Mesodermal cell (in vitro differentiated cells): ENCODE data around the gene SYAP1.
"Not testable (repeated sequence)": the region's sequence is repeated elsewhere in the genome, so short reads cannot be mapped to it uniquely, and the experiment has no call there.

Source experiments
- H3K27ac ChIP-seq: 2 replicates; pipeline ENCODE4 v1.7.0; 2013; ENCODE audit warnings: mild to moderate bottlenecking, low read depth, low read length, moderate library complexity; ENCODE audit not compliant: severe bottlenecking
- H3K36me3 ChIP-seq: 2 replicates; pipeline ENCODE4 v1.7.1; 2013; ENCODE audit warnings: mild to moderate bottlenecking, low read length, moderate library complexity; ENCODE audit not compliant: control insufficient read depth, insufficient read depth
- H3K4me1 ChIP-seq: one replicate; pipeline ENCODE4 v1.7.1; 2013; ENCODE audit warnings: mild to moderate bottlenecking, low read length; ENCODE audit not compliant: insufficient read depth, control insufficient read depth, poor library complexity, severe bottlenecking
- H3K4me3 ChIP-seq: 2 replicates; pipeline ENCODE4 v1.7.0; 2013; ENCODE audit warnings: low read length, control low read depth, mild to moderate bottlenecking; ENCODE audit not compliant: insufficient read depth, poor library complexity, severe bottlenecking; ENCODE audit errors: extremely low read depth
- H3K9me3 ChIP-seq: 2 replicates; pipeline ENCODE4 v1.7.1; 2013; ENCODE audit warnings: mild to moderate bottlenecking, low read length, moderate library complexity; ENCODE audit not compliant: control insufficient read depth
- WGBS, 2 experiments: methylation state at CpG; one replicate each; pipeline ENCODE4 v1.1.5; 2013; ENCODE audit warnings: missing lambda C conversion rate in 2 of 2; ENCODE audit not compliant: insufficient coverage in 2 of 2; 5-methylcytosine and 5-hydroxymethylcytosine counted together

The SYAP1 gene

GRCh38 chrX:16705370-16705769, 14.0 kb upstream of the SYAP1 start:
- Histone ChIP-seq H3K36me3 (peaks cover 15% of the 10 kb centered on the region), H3K4me3 (no peak overlapping the region), H3K9me3 (no peaks in the 10 kb centered on the region), H3K27ac (no peak overlapping the region), H3K4me1 (no peaks in the 10 kb centered on the region)
- WGBS, 2 experiments = 100% methylated on average over 2 of the region's 3 CpGs

- no peaks in the 10 kb centered on the region for H3K36me3 ChIP-seq
- 94 to 100% methylated on average over 1 to 2 of the region's 3 CpGs for WGBS, 2 experiments
- no peaks in the 10 kb centered on the region for H3K4me1 ChIP-seq
Measured at GRCh38 chrX:16708016-16708415, 11.4 kb upstream of the SYAP1 start.

GRCh38 chrX:16711219-16711811, 8.1 kb upstream of the SYAP1 start:
- H3K4me1 ChIP-seq = no peaks in the 10 kb centered on the region
- peak overlapping the region; percentile 16 for H3K27ac ChIP-seq
- H3K4me3 ChIP-seq = peak overlapping the region; percentile 56
- no peaks in the 10 kb centered on the region for H3K9me3 ChIP-seq
- 60% methylated on average over 1 of the region's 9 CpGs; no CpG with 5 or more reads in 1 of the 2 experiments for WGBS, 2 experiments
- no peaks in the 10 kb centered on the region for H3K36me3 ChIP-seq

More at GRCh38 chrX:16708016-16708415, 11.4 kb upstream of the SYAP1 start:
- H3K4me3 ChIP-seq = no peak overlapping the region
- H3K9me3 ChIP-seq = no peaks in the 10 kb centered on the region
- no peak overlapping the region for H3K27ac ChIP-seq

GRCh38 chrX:16711893-16712547, 7.4 kb upstream of the SYAP1 start:
- Histone ChIP-seq H3K4me3 (peak overlapping the region; percentile 56), H3K36me3 (no peaks in the 10 kb centered on the region), H3K9me3 (no peaks in the 10 kb centered on the region), H3K4me1 (no peaks in the 10 kb centered on the region), H3K27ac (peak overlapping the region; percentile 53)
- 0 to 2% methylated on average over 22 to 25 of the region's 67 CpGs for WGBS, 2 experiments

GRCh38 chrX:16712548-16713155, 6.8 kb upstream of the SYAP1 start, which contains the start of gene CTPS2:
CTPS2 (minus strand) TSS chrX:16712669; CDS start chrX:16702902, 9,767 bp downstream.
- H3K4me1 ChIP-seq = no peaks in the 10 kb centered on the region
- H3K9me3 ChIP-seq = no peaks in the 10 kb centered on the region
- WGBS, 2 experiments = 20 to 31% methylated on average over 9 to 11 of the region's 30 CpGs
- H3K4me3 ChIP-seq = peak within 1 kb of the TSS; percentile 56
- no peaks in the 10 kb centered on the region for H3K36me3 ChIP-seq
- peak within 1 kb of the TSS; percentile 53 for H3K27ac ChIP-seq

GRCh38 chrX:16714504-16714903, 4.9 kb upstream of the SYAP1 start:
- Histone ChIP-seq H3K36me3 (no peaks in the 10 kb centered on the region), H3K27ac (no peak overlapping the region), H3K9me3 (no peaks in the 10 kb centered on the region), H3K4me1 (no peaks in the 10 kb centered on the region), H3K4me3 (no peak overlapping the region)
- 100% methylated on average over 1 of the region's 8 CpGs; no CpG with 5 or more reads in 1 of the 2 experiments for WGBS, 2 experiments

- H3K4me3 ChIP-seq, H3K9me3 ChIP-seq, H3K36me3 ChIP-seq, H3K4me1 ChIP-seq, H3K27ac ChIP-seq: not testable (repeated sequence)
- no CpG with 5 or more reads among the region's 6 CpGs for WGBS, 2 experiments
Measured at GRCh38 chrX:16715638-16716037, 3.8 kb upstream of the SYAP1 start.

- not testable (repeated sequence) for H3K36me3 ChIP-seq, H3K4me3 ChIP-seq, H3K9me3 ChIP-seq, H3K27ac ChIP-seq, H3K4me1 ChIP-seq
- WGBS, 2 experiments = 100% methylated on average over 2 of the region's 6 CpGs; no CpG with 5 or more reads in 1 of the 2 experiments
Measured at GRCh38 chrX:16716451-16716850, 3.0 kb upstream of the SYAP1 start.

- Histone ChIP-seq H3K4me3 (peak overlapping the region; percentile 64), H3K9me3 (no peaks in the 10 kb centered on the region), H3K4me1 (no peaks in the 10 kb centered on the region), H3K36me3 (peaks cover 10% of the 10 kb centered on the region), H3K27ac (peak overlapping the region; percentile 99)
- WGBS, 2 experiments = 0% methylated on average over 1 of the region's 6 CpGs; no CpG with 5 or more reads in 1 of the 2 experiments
Measured at GRCh38 chrX:16718824-16719333, 533 bp upstream of the SYAP1 start.

- H3K4me3 ChIP-seq = no peak overlapping the region
- H3K9me3 ChIP-seq = no peaks in the 10 kb centered on the region
- H3K36me3 ChIP-seq = peaks cover 19% of the 10 kb centered on the region
- no peaks in the 10 kb centered on the region for H3K4me1 ChIP-seq
- H3K27ac ChIP-seq = no peak overlapping the region
- WGBS, 2 experiments = no CpG with 5 or more reads among the region's 4 CpGs
Measured at GRCh38 chrX:16722481-16722880, 3.1 kb downstream of the SYAP1 start.
